GM18526 (cell line): ENCODE data around the gene CBLN1.

Source experiments
- POLR2A ChIP-seq: IDR thresholded peaks from 3 replicates; pipeline ENCODE4 v1.6.1; 2011; ENCODE audit not compliant: insufficient read length; ENCODE audit errors: extremely low read depth

Gene CBLN1

GRCh38 chr16:49260956-49261530 lies 20.6 kb downstream of the CBLN1 start:
- TF ChIP-seq POLR2A = no peak

- no peak for TF ChIP-seq POLR2A
These were observed 21.4 kb downstream of the CBLN1 start for GRCh38 chr16:49260253-49260652.

GRCh38 chr16:49259330-49259729 lies 22.3 kb downstream of the CBLN1 start:
- TF ChIP-seq POLR2A = no peak

GRCh38 chr16:49250689-49251088 lies 30.9 kb downstream of the CBLN1 start:
- TF ChIP-seq POLR2A = no peak

GRCh38 chr16:49248227-49248626 lies 33.4 kb downstream of the CBLN1 start:
- no peak for TF ChIP-seq POLR2A

- TF ChIP-seq POLR2A = no peak
These were observed 45.4 kb downstream of the CBLN1 start for GRCh38 chr16:49236216-49236615.
